ENCODE measurements around the gene VRK2.

The VRK2 gene

DNA sequence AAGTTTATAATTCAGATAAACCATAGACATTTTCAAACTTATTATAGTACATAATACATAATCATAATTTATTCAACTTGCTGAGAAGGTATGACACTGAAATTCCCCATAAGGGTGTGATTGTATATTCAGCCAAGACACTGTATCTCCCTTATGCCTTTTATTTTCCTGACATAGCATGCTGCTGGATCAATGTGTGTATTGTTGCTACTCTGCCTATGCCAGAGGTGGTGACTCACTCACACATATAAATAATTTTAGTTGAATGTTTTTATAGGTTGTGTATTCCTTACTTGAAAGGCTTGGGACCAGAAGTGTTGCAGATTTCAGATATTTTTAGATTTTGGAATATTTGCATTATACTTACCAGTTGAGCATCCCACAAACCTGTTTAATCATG, 86.8 kb downstream of the VRK2 start:
- no peaks in the 10 kb centered on the region for H3K4me1 ChIP-seq (ENCODE audit: insufficient read depth, low read length)
- DNase-seq (no peak), ATAC-seq (ENCODE audit: insufficient read depth, low read depth) (no peak)
- H3K79me2 ChIP-seq (ENCODE audit: insufficient read depth, low read length), result no peaks in the 10 kb centered on the region
- H4K20me1 ChIP-seq (ENCODE audit: insufficient read depth, low read length), result no peaks in the 10 kb centered on the region
- H3K27me3 ChIP-seq (ENCODE audit: insufficient read depth, low read length, poor library complexity), result no peaks in the 10 kb centered on the region
- H3K4me3 ChIP-seq (ENCODE audit: low read depth in 1 of 2, low read length in 2 of 2), result no peak overlapping the region
- H3K4me2 ChIP-seq (ENCODE audit: insufficient read depth, low read length), result no peak overlapping the region
- H3K9ac ChIP-seq (ENCODE audit: low read depth, low read length), result no peak overlapping the region
- TF ChIP-seq, protein P1, sequence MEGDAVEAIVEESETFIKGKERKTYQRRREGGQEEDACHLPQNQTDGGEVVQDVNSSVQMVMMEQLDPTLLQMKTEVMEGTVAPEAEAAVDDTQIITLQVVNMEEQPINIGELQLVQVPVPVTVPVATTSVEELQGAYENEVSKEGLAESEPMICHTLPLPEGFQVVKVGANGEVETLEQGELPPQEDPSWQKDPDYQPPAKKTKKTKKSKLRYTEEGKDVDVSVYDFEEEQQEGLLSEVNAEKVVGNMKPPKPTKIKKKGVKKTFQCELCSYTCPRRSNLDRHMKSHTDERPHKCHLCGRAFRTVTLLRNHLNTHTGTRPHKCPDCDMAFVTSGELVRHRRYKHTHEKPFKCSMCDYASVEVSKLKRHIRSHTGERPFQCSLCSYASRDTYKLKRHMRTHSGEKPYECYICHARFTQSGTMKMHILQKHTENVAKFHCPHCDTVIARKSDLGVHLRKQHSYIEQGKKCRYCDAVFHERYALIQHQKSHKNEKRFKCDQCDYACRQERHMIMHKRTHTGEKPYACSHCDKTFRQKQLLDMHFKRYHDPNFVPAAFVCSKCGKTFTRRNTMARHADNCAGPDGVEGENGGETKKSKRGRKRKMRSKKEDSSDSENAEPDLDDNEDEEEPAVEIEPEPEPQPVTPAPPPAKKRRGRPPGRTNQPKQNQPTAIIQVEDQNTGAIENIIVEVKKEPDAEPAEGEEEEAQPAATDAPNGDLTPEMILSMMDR (IDR thresholded peaks at IDR 0.05; ENCODE audit: borderline replicate concordance, extremely low read depth, low read length, poor library complexity, severe bottlenecking), result no peak
- no peak for TF ChIP-seq EZH2 (IDR thresholded peaks at IDR 0.05; ENCODE audit: borderline replicate concordance, low read depth, low read length, severe bottlenecking)
- H3K27ac ChIP-seq (ENCODE audit: low read length), result no peak overlapping the region
- no peaks in the 10 kb centered on the region for H3K9me3 ChIP-seq (ENCODE audit: insufficient read depth, low read length, severe bottlenecking)
- H3K36me3 ChIP-seq (ENCODE audit: insufficient read depth, low read length), result peaks cover 13% of the 10 kb centered on the region; the same call in 1 of the 2 replicates
- H2AFZ ChIP-seq (ENCODE audit: low read depth, low read length), result no peak overlapping the region

DNA sequence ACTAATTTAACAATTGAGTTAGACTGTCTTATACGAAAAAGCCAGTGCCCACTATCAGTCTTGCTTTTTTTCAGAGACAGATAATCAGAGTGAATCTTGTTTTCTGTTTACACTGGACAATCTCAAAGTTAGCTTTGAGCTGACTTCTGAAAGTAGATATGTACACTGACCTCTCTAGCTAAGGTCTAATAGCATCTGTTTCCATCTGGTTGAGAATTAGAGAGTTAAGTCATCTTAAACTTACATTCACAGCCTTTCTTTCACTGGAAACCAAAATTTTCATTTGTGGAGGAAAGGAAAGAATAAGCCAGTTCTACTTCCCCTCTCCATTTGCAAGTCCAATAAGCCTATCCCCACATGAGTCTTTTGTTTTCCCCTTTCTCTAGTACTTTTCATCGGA, 89.3 kb downstream of the VRK2 start:
- TF ChIP-seq EZH2 (IDR thresholded peaks at IDR 0.05; ENCODE audit: borderline replicate concordance, low read depth, low read length, severe bottlenecking), result no peak
- TF ChIP-seq, protein P1 (IDR thresholded peaks at IDR 0.05; ENCODE audit: borderline replicate concordance, extremely low read depth, low read length, poor library complexity, severe bottlenecking), result no peak

DNA sequence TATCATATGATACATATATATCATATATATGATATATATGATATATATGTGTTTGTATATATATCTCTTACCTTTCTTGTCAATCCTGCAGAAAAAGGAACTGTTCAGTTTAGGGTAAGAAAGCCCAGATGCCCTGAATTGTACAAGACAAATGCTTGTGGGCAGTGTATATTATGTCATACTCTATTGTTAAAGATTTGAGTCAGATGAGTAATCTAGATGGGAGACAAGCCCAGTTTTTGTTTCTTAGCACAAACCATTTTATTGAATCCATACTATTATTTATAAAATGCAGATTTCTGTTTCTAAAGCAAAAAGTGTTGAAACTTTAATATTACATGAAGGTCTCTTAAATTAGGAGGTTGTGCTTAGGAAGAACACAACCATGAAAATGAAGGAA, 90.6 kb downstream of the VRK2 start:
- Histone ChIP-seq H3K4me3 (ENCODE audit: low read depth in 1 of 2, low read length in 2 of 2) (no peak overlapping the region), H3K27me3 (ENCODE audit: insufficient read depth, low read length, poor library complexity) (no peaks in the 10 kb centered on the region), H2AFZ (ENCODE audit: low read depth, low read length) (no peak overlapping the region), H3K4me2 (ENCODE audit: insufficient read depth, low read length) (no peak overlapping the region), H3K27ac (ENCODE audit: low read length) (no peak overlapping the region), H3K36me3 (ENCODE audit: insufficient read depth, low read length) (peaks cover 9% of the 10 kb centered on the region; the same call in 1 of the 2 replicates), H3K79me2 (ENCODE audit: insufficient read depth, low read length) (no peaks in the 10 kb centered on the region), H3K9ac (ENCODE audit: low read depth, low read length) (no peak overlapping the region), H3K9me3 (ENCODE audit: insufficient read depth, low read length, severe bottlenecking) (no peaks in the 10 kb centered on the region), H3K4me1 (ENCODE audit: insufficient read depth, low read length) (no peaks in the 10 kb centered on the region), H4K20me1 (ENCODE audit: insufficient read depth, low read length) (no peaks in the 10 kb centered on the region)
- DNase-seq (no peak), ATAC-seq (ENCODE audit: insufficient read depth, low read depth) (no peak)
- TF ChIP-seq, protein P1 (IDR thresholded peaks at IDR 0.05; ENCODE audit: borderline replicate concordance, extremely low read depth, low read length, poor library complexity, severe bottlenecking), result no peak
- TF ChIP-seq EZH2 (IDR thresholded peaks at IDR 0.05; ENCODE audit: borderline replicate concordance, low read depth, low read length, severe bottlenecking), result no peak

More for the DNA sequence above, 89.3 kb downstream of the VRK2 start:
- DNase-seq, result no peak
- Histone ChIP-seq H3K27ac (ENCODE audit: low read length) (no peak overlapping the region), H3K9ac (ENCODE audit: low read depth, low read length) (no peak overlapping the region), H3K4me2 (ENCODE audit: insufficient read depth, low read length) (no peak overlapping the region), H3K36me3 (ENCODE audit: insufficient read depth, low read length) (peaks cover 16% of the 10 kb centered on the region; the same call in 1 of the 2 replicates), H3K4me1 (ENCODE audit: insufficient read depth, low read length) (no peaks in the 10 kb centered on the region), H3K79me2 (ENCODE audit: insufficient read depth, low read length) (no peaks in the 10 kb centered on the region), H4K20me1 (ENCODE audit: insufficient read depth, low read length) (no peaks in the 10 kb centered on the region), H2AFZ (ENCODE audit: low read depth, low read length) (no peak overlapping the region), H3K27me3 (ENCODE audit: insufficient read depth, low read length, poor library complexity) (no peaks in the 10 kb centered on the region), H3K4me3 (ENCODE audit: low read depth in 1 of 2, low read length in 2 of 2) (no peak overlapping the region), H3K9me3 (ENCODE audit: insufficient read depth, low read length, severe bottlenecking) (no peaks in the 10 kb centered on the region)
- no peak for ATAC-seq (ENCODE audit: insufficient read depth, low read depth)

DNA sequence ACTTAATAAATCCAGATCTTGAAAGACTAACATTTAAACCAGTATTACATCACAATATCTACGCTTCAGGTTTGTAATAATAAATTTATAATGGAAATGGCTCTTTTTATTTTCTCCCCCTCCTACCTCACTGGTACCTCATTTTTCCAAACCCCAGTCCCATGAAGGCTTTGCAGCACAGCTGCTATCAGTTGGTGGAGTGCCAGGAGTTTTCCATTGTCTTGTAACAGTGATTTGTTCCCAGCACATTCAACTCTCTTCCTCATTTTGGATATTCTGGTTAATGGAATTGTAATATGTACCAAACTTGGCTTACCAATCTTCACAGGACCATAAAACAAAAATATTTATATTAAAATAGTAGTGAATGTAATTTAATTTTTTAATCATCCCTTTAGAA, 91.2 kb downstream of the VRK2 start:
- H3K36me3 ChIP-seq (ENCODE audit: insufficient read depth, low read length), result peaks cover 9% of the 10 kb centered on the region; the same call in 1 of the 2 replicates
- H3K27me3 ChIP-seq (ENCODE audit: insufficient read depth, low read length, poor library complexity), result no peaks in the 10 kb centered on the region
- DNase-seq (no peak), ATAC-seq (ENCODE audit: insufficient read depth, low read depth) (no peak)
- no peak overlapping the region for H3K4me3 ChIP-seq (ENCODE audit: low read depth in 1 of 2, low read length in 2 of 2)
- H4K20me1 ChIP-seq (ENCODE audit: insufficient read depth, low read length), result no peaks in the 10 kb centered on the region
- H3K9me3 ChIP-seq (ENCODE audit: insufficient read depth, low read length, severe bottlenecking), result no peaks in the 10 kb centered on the region
- no peak overlapping the region for H3K27ac ChIP-seq (ENCODE audit: low read length)
- no peak overlapping the region for H2AFZ ChIP-seq (ENCODE audit: low read depth, low read length)
- no peak overlapping the region for H3K9ac ChIP-seq (ENCODE audit: low read depth, low read length)
- no peaks in the 10 kb centered on the region for H3K4me1 ChIP-seq (ENCODE audit: insufficient read depth, low read length)
- no peak for TF ChIP-seq EZH2 (IDR thresholded peaks at IDR 0.05; ENCODE audit: borderline replicate concordance, low read depth, low read length, severe bottlenecking)
- TF ChIP-seq, protein P1 (IDR thresholded peaks at IDR 0.05; ENCODE audit: borderline replicate concordance, extremely low read depth, low read length, poor library complexity, severe bottlenecking), result no peak
- no peaks in the 10 kb centered on the region for H3K79me2 ChIP-seq (ENCODE audit: insufficient read depth, low read length)
- no peak overlapping the region for H3K4me2 ChIP-seq (ENCODE audit: insufficient read depth, low read length)

All from DND-41 (cell line).